Breast epithelium (tissue), 3 donors: Measurements from ENCODE around the gene CYP26C1.

Experiments
- POLR2A ChIP-seq: fragments of 450-650 bp; IDR thresholded peaks from one replicate; pipeline ENCODE4 v1.6.1; 2016; ENCODE audit warnings: antibody characterized with exemption, mild to moderate bottlenecking, moderate library complexity
- POLR2AphosphoS5 ChIP-seq, 3 donors: sonication (generic); formaldehyde crosslinking; IDR thresholded peaks; one replicate each; pipeline ENCODE4 v1.6.1; 2017; ENCODE audit warnings: antibody characterized with exemption in 3 of 3
- TF ChIP-seq, protein P1 (sequence below), 3 donors: fragments of 450-650 bp; IDR thresholded peaks; one replicate each; pipeline ENCODE4 v1.5.1; 2016 to 2017; ENCODE audit warnings: antibody characterized with exemption in 3 of 3, mild to moderate bottlenecking in 3 of 3, moderate library complexity in 3 of 3

DNA sequence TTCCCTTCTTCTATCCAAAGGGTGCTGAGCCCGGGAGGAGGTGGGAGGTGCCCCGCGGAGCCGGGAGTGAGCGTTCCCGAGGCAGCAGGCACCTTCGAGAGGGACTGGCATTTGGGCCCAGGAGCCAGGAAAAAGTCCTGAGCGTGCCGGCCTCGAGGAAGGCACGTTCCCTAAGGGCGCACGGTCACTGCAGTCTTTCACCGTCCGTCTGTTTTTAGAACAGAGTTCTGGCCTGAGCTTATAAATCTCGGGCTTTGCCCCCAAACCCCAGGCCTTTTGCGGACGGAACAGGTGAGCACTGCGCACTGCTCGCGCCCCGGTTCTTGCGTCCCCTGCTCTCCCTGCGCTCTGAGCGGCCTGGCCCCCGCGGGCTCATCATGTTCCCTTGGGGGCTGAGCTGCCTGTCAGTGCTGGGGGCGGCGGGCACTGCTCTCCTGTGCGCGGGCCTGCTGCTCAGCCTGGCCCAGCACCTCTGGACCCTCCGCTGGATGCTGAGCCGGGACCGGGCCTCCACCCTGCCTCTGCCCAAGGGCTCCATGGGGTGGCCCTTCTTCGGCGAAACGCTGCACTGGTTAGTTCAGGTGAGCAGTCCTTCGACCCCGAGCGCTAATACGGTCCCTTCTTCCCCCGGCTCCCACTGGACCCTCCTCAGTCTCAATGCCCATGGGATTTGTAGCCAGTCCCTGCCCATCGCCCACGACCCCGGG lies 442 bp downstream of the CYP26C1 start:
- TF ChIP-seq, protein P1, sequence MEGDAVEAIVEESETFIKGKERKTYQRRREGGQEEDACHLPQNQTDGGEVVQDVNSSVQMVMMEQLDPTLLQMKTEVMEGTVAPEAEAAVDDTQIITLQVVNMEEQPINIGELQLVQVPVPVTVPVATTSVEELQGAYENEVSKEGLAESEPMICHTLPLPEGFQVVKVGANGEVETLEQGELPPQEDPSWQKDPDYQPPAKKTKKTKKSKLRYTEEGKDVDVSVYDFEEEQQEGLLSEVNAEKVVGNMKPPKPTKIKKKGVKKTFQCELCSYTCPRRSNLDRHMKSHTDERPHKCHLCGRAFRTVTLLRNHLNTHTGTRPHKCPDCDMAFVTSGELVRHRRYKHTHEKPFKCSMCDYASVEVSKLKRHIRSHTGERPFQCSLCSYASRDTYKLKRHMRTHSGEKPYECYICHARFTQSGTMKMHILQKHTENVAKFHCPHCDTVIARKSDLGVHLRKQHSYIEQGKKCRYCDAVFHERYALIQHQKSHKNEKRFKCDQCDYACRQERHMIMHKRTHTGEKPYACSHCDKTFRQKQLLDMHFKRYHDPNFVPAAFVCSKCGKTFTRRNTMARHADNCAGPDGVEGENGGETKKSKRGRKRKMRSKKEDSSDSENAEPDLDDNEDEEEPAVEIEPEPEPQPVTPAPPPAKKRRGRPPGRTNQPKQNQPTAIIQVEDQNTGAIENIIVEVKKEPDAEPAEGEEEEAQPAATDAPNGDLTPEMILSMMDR (IDR thresholded peaks at IDR 0.05) = no peak
- no peak for TF ChIP-seq POLR2AphosphoS5 (IDR thresholded peaks at IDR 0.05)
- TF ChIP-seq POLR2A = no peak
